ENCODE measurements around the gene NCR1.

DNA sequence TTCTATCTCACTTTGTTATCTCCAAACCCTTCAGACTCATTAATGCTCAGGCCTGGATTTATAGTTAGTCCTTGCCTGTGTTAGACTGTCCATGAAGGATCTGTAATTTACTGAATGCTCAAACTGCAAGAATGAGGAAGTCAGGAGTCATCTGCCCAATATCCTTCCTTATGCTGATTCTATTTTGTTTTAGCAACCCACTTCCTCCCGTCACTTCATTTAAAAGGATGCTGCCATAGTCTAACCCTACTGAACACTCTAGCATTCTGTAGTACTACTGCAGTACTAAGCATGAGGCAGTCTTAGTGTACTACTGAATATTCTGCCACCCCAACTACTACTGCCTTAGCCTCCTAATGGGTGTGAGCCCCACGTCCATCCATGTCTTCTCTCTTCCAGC lies 30.4 kb upstream of the NCR1 start:
- TF ChIP-seq, protein P1, sequence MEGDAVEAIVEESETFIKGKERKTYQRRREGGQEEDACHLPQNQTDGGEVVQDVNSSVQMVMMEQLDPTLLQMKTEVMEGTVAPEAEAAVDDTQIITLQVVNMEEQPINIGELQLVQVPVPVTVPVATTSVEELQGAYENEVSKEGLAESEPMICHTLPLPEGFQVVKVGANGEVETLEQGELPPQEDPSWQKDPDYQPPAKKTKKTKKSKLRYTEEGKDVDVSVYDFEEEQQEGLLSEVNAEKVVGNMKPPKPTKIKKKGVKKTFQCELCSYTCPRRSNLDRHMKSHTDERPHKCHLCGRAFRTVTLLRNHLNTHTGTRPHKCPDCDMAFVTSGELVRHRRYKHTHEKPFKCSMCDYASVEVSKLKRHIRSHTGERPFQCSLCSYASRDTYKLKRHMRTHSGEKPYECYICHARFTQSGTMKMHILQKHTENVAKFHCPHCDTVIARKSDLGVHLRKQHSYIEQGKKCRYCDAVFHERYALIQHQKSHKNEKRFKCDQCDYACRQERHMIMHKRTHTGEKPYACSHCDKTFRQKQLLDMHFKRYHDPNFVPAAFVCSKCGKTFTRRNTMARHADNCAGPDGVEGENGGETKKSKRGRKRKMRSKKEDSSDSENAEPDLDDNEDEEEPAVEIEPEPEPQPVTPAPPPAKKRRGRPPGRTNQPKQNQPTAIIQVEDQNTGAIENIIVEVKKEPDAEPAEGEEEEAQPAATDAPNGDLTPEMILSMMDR (IDR thresholded peaks at IDR 0.05; ENCODE audit: insufficient read depth, low read length, poor library complexity, severe bottlenecking): no peak
- no peak for TF ChIP-seq EZH2phosphoT487 (conservative IDR thresholded peaks at IDR 0.05; ENCODE audit: low read length)

Data from SU-DHL-6 (cell line).